Neural progenitor cell (in vitro differentiated cells): ENCODE data around the gene SIN3B.

Experiments
- EZH2 ChIP-seq: fragments of 200-600 bp; sonication (generic); IDR thresholded peaks from 2 replicates; pipeline ENCODE4 v1.6.1; 2017; ENCODE audit warnings: antibody characterized with exemption, mild to moderate bottlenecking, moderate library complexity
- TF ChIP-seq, protein P1 (sequence below): fragments of 200-600 bp; sonication (generic); IDR thresholded peaks from 2 replicates; pipeline ENCODE4 v1.5.1; 2017; ENCODE audit warnings: antibody characterized with exemption, mild to moderate bottlenecking

DNA sequence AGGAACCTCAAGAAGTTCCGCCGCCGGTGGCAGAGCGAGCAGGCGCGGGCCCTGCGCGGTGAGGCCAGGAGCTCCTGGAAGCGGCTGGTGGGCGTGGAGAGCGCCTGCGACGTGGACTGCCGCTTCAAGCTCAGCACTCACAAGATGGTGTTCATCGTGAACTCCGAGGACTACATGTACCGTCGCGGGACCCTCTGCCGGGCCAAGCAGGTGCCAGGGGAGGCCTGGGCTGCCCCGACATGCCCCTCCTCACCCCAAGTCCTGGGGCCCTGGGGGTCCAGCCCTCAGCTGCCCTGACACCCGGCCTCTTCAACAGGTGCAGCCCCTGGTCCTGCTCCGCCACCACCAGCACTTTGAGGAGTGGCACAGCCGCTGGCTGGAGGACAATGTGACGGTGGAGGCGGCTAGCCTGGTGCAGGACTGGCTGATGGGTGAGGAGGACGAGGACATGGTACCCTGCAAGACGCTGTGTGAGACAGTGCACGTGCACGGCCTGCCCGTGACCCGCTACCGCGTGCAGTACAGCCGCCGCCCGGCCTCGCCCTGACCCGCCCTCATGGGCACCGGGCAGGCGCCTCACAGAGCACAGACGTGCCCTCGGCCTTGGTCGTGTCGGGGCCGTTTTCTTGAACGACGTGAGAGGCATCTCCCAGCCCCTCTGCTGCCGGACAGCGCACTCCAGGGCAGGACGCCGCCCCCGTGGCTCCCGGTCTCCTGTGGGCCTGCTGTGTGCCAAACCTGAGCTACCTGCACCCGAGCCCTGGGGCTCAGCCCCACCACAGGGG is 49.2 kb downstream of the SIN3B start:
- TF ChIP-seq EZH2: no peak
- TF ChIP-seq, protein P1, sequence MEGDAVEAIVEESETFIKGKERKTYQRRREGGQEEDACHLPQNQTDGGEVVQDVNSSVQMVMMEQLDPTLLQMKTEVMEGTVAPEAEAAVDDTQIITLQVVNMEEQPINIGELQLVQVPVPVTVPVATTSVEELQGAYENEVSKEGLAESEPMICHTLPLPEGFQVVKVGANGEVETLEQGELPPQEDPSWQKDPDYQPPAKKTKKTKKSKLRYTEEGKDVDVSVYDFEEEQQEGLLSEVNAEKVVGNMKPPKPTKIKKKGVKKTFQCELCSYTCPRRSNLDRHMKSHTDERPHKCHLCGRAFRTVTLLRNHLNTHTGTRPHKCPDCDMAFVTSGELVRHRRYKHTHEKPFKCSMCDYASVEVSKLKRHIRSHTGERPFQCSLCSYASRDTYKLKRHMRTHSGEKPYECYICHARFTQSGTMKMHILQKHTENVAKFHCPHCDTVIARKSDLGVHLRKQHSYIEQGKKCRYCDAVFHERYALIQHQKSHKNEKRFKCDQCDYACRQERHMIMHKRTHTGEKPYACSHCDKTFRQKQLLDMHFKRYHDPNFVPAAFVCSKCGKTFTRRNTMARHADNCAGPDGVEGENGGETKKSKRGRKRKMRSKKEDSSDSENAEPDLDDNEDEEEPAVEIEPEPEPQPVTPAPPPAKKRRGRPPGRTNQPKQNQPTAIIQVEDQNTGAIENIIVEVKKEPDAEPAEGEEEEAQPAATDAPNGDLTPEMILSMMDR: no peak
